ENCODE measurements around the gene NAP1L4. TPM values are rescaled to one million over a fixed set of nuclear protein-coding genes. Genes with fewer than 3 reads are reported as not detected.

NAP1L4 gene
- total and polyA plus RNA-seq, 4 donors: 65.4 to 109 (median 83.2) TPM

DNA sequence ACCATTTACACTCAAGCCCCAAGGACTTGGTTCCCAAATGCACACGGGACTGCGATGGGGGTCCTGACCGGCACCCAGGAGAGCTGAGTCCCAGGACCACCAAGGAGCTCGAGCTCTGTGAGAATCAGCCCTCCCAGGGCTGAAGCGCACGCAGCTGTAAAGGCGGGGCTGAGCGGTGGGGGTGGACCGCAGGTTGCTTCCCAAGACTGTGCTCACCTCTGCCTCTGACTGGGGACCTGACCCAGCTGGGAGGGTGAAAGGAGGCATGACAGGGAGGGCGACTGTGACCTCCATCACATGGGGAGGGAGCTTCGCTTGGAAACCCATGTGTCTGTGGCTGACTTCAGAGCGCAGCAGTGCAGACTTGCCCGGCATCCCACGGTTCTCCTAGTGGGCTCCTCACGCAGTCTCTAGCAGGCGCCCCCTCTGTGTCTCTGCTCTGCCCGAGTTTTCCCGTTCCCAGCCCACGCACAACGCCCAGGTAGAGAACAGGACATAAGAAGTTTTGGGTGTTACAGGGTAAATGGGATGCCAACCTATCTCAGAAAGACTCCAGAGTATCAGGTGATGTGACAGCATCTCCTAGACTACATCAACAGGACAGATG lies 15.4 kb upstream of the NAP1L4 start:
- ATAC-seq (ENCODE audit: low FRiP score) (no peak), DNase-seq (peak in 1 of 2 donors; percentile 62)
- Histone ChIP-seq H3K9me3 (ENCODE audit: control insufficient read depth, low read length) (no peaks in the 10 kb centered on the region), H3K36me3 (ENCODE audit: control insufficient read depth in 1 of 2, insufficient read depth in 2 of 2, low read length in 1 of 2) (peaks cover 5 to 11% of the 10 kb centered on the region in 2 donors), H3K4me3 (ENCODE audit: low read length in 2 of 2) (no peak overlapping the region), H3K4me1 (ENCODE audit: control insufficient read depth in 1 of 2, insufficient read depth in 2 of 2, low read length in 2 of 2) (no peaks in the 10 kb centered on the region), H3K27ac (ENCODE audit: low read depth in 1 of 2, low read length in 2 of 2) (no peak overlapping the region), H3K27me3 (ENCODE audit: control insufficient read depth in 1 of 2, insufficient read depth in 2 of 2, low read length in 1 of 2) (no peaks in the 10 kb centered on the region)
- WGBS, 2 donors: 89 to 91% methylated on average over 20 of the region's 20 CpGs
- intact Hi-C loops (cut with DNase I): no loop called here

DNA sequence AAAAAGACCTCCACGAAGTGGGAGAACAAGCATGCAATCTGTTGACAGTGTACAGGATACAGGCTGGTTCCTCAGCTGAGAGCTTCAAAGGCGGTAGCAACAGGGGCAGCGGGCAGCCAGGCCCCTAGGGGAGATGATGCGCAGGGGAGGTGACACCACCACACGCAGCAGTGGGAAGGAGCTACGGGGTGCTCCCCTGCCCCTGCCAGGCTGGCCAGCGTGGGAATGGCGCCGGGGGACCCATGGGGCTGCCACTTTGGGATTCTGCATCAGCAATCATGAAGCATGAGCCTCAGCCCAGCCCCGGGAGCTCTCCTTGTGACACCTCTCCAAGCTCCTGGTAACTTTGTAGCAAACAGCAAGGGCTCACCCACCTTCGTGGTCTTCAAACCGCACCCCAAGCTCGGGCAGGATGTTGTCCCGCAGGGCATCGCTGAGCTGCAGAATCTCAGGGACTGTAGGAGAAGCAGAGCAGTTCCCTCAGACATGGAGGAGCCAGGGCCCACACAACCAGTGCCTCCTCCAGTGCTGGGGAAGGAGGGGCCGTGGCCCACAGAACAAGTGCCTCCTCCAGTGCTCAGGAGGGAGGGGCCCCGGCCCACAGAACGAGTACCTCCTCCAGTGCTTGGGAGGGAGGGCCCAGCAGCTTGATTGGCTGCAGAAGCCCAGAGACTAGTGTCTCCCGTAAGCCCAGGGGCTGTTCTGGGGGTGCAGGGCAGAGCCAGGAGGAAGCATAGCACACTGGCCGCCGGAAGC lies 14.6 kb upstream of the NAP1L4 start:
- Histone ChIP-seq H3K4me3 (ENCODE audit: low read length in 2 of 2) (no peak overlapping the region), H3K36me3 (ENCODE audit: control insufficient read depth in 1 of 2, insufficient read depth in 2 of 2, low read length in 1 of 2) (peaks cover 1 to 8% of the 10 kb centered on the region in 2 donors), H3K9me3 (ENCODE audit: control insufficient read depth, low read length) (no peaks in the 10 kb centered on the region), H3K4me1 (ENCODE audit: control insufficient read depth in 1 of 2, insufficient read depth in 2 of 2, low read length in 2 of 2) (no peaks in the 10 kb centered on the region), H3K27ac (ENCODE audit: low read depth in 1 of 2, low read length in 2 of 2) (no peak overlapping the region), H3K27me3 (ENCODE audit: control insufficient read depth in 1 of 2, insufficient read depth in 2 of 2, low read length in 1 of 2) (no peaks in the 10 kb centered on the region)
- 84 to 85% methylated on average over 20 to 21 of the region's 21 CpGs for WGBS, 2 donors
- DNase-seq: peak in 1 of 2 donors; percentile 73
- no peak for ATAC-seq (ENCODE audit: low FRiP score)
- intact Hi-C loops (cut with DNase I): no loop called here

DNA sequence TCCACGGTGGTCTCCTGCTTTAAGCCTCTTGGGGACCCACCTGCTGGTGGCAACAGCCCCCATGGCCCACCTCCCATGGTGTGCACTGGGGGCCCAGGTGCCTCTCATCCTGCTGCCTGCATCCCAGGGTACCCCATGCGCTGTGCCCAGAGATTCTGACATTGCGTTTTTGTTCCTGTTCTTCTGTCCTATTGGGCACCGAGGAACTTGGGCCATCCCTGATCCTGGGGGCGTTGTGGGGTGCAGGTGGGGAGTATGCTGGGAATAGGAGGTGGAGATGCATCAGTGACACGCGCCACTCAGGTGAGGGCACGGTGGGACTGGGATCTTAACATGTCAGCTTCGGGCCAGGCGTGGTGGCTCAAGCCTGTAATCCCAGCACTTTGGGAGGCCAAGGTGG lies 12.4 kb upstream of the NAP1L4 start:
- peaks cover 0 to 5% of the 10 kb centered on the region in 2 donors for H3K36me3 ChIP-seq (ENCODE audit: control insufficient read depth in 1 of 2, insufficient read depth in 2 of 2, low read length in 1 of 2)
- no peaks in the 10 kb centered on the region for H3K4me1 ChIP-seq (ENCODE audit: control insufficient read depth in 1 of 2, insufficient read depth in 2 of 2, low read length in 2 of 2)
- DNase-seq: no peak
- no peak for ATAC-seq (ENCODE audit: low FRiP score)
- H3K27me3 ChIP-seq (ENCODE audit: control insufficient read depth in 1 of 2, insufficient read depth in 2 of 2, low read length in 1 of 2): no peaks in the 10 kb centered on the region
- no peak overlapping the region for H3K27ac ChIP-seq (ENCODE audit: low read depth in 1 of 2, low read length in 2 of 2)
- no peaks in the 10 kb centered on the region for H3K9me3 ChIP-seq (ENCODE audit: control insufficient read depth, low read length)
- intact Hi-C loops (cut with DNase I): no loop called here
- H3K4me3 ChIP-seq (ENCODE audit: low read length in 2 of 2): no peak overlapping the region
- WGBS, 2 donors: 94 to 96% methylated on average over 10 of the region's 10 CpGs

DNA sequence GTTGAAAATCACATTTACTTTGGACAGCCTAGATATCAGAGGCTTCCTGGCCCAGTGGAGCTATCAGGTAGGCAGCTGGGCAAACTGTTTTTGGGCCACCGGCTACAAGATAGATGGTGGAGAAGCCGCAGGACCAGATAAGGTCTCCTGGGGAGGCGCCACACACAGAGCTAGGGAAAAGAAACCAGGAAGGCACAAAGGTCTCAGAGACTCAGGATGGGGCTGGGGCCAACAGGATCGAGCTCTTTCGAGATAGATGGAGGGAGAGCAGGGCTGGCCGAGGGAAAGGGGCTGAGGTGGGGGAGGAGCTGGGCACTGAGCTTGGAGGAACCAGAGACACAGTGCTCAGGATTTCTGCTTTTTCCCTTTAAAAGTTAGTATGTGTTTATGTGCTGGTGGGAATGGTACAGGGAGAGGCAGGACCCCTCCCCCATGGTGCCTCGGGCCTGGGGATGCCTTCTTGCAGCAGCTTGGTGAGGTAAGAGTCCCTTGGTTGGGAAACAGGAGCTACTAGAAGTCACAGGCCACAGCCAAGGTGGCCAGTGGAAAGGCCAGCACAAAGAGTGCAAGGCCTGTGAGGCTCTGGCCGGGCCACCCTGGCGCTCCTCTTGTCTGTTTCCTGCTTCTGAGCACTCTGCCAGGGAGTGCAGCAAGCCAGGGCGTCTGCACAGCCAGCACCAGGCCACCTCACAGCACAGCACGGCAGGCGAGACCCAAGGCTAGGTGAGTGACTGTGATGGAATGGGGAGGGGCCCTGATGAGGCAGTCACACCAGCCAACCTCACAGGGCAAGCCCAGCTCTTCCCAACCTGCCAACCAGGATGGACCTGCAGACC lies 11.5 kb upstream of the NAP1L4 start:
- intact Hi-C loops (cut with DNase I): no loop called here
- peak in 1 of 2 donors; percentile 51 for DNase-seq
- WGBS, 2 donors: 91 to 95% methylated on average over 12 of the region's 12 CpGs

DNA sequence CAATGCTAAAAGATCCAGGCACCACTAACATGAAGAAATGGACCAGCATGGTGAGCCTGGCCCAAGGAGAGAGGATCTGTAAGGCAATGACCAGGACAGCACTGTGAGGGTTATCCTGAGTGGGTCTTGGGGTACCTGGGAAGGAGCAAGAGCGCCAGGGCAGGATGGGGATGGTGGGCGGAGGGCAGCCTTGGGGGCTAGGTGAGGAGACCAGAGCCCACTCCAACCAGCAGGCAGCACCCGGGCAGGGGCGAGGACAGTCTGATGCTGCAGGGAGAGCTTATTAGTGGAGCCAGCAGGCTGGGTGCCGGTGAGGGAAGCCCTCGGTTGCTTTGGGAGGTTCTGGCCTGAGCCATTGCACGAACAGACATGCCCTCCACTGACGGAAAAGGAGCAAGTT lies 10.7 kb upstream of the NAP1L4 start:
- no peak overlapping the region for H3K4me3 ChIP-seq (ENCODE audit: low read length in 2 of 2)
- ATAC-seq (ENCODE audit: low FRiP score): no peak
- H3K36me3 ChIP-seq (ENCODE audit: control insufficient read depth in 1 of 2, insufficient read depth in 2 of 2, low read length in 1 of 2): peaks cover 0 to 5% of the 10 kb centered on the region in 2 donors
- peak in 1 of 2 donors; percentile 66 for DNase-seq
- H3K9me3 ChIP-seq (ENCODE audit: control insufficient read depth, low read length): no peaks in the 10 kb centered on the region
- no peak overlapping the region for H3K27ac ChIP-seq (ENCODE audit: low read depth in 1 of 2, low read length in 2 of 2)
- 89 to 95% methylated on average over 8 of the region's 8 CpGs for WGBS, 2 donors
- H3K4me1 ChIP-seq (ENCODE audit: control insufficient read depth in 1 of 2, insufficient read depth in 2 of 2, low read length in 2 of 2): no peaks in the 10 kb centered on the region
- intact Hi-C loops (cut with DNase I): no loop called here
- H3K27me3 ChIP-seq (ENCODE audit: control insufficient read depth in 1 of 2, insufficient read depth in 2 of 2, low read length in 1 of 2): no peaks in the 10 kb centered on the region

More for the DNA sequence above, 11.5 kb upstream of the NAP1L4 start:
- H3K27ac ChIP-seq (ENCODE audit: low read depth in 1 of 2, low read length in 2 of 2): no peak overlapping the region
- no peaks in the 10 kb centered on the region for H3K4me1 ChIP-seq (ENCODE audit: control insufficient read depth in 1 of 2, insufficient read depth in 2 of 2, low read length in 2 of 2)
- H3K9me3 ChIP-seq (ENCODE audit: control insufficient read depth, low read length): no peaks in the 10 kb centered on the region
- H3K27me3 ChIP-seq (ENCODE audit: control insufficient read depth in 1 of 2, insufficient read depth in 2 of 2, low read length in 1 of 2): no peaks in the 10 kb centered on the region
- no peak for ATAC-seq (ENCODE audit: low FRiP score)
- H3K4me3 ChIP-seq (ENCODE audit: low read length in 2 of 2): no peak overlapping the region
- peaks cover 0 to 5% of the 10 kb centered on the region in 2 donors for H3K36me3 ChIP-seq (ENCODE audit: control insufficient read depth in 1 of 2, insufficient read depth in 2 of 2, low read length in 1 of 2)

DNA sequence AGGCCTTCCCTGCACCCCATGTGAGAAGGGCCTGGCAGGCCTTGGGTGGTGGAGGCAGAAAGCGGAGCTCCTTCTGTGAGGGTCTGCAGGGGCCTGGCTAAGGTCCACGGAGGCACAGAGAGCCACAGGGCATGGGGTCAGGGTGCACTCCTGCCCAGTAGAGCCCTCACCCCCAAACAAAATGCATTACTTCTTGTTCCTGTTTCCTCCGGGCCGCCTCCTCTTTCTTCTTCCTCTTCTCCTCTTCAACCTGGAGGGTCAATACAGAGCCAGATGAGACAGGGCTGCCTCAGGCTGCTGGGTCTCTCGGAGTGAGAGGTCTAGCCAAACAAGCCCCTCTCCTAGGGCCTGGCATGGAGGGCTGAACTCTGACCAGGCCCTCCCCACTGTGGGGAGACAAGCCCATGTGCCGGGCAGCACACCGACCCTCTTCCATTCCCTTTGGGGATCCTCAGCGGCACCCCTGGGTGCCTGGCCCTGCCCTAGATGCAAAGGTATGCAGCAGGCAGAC lies 10.3 kb upstream of the NAP1L4 start:
- intact Hi-C loops (cut with DNase I): no loop called here
- Histone ChIP-seq H3K4me1 (ENCODE audit: control insufficient read depth in 1 of 2, insufficient read depth in 2 of 2, low read length in 2 of 2) (no peaks in the 10 kb centered on the region), H3K27me3 (ENCODE audit: control insufficient read depth in 1 of 2, insufficient read depth in 2 of 2, low read length in 1 of 2) (no peaks in the 10 kb centered on the region), H3K4me3 (ENCODE audit: low read length in 2 of 2) (no peak overlapping the region), H3K9me3 (ENCODE audit: control insufficient read depth, low read length) (no peaks in the 10 kb centered on the region), H3K27ac (ENCODE audit: low read depth in 1 of 2, low read length in 2 of 2) (no peak overlapping the region), H3K36me3 (ENCODE audit: control insufficient read depth in 1 of 2, insufficient read depth in 2 of 2, low read length in 1 of 2) (peaks cover 0 to 5% of the 10 kb centered on the region in 2 donors)
- DNase-seq (peak in 1 of 2 donors; percentile 53), ATAC-seq (ENCODE audit: low FRiP score) (no peak)
- 94 to 95% methylated on average over 8 of the region's 8 CpGs for WGBS, 2 donors

DNA sequence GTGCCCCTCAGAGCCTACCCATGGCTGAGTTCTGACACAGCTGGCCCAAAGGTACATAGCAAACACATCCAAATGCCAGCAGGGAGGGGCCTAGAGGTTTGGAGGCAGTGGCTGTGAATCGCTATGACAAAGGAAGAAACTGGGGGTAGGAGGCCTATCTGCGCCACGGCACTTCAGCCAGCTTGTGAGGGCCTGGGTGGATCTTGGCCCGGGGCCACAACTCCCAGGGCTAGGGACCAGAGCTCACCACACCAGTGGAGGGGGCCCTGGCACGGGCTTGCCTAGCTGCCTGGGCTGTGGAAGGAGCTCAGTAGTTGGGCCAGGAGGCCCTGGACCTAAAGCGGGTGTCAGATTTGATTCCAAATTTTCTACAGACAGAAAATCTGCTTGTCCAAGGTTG lies 9.4 kb upstream of the NAP1L4 start:
- no peaks in the 10 kb centered on the region for H3K27me3 ChIP-seq (ENCODE audit: control insufficient read depth in 1 of 2, insufficient read depth in 2 of 2, low read length in 1 of 2)
- no peak overlapping the region for H3K4me3 ChIP-seq (ENCODE audit: low read length in 2 of 2)
- WGBS, 2 donors: 13 to 14% methylated on average over 6 of the region's 6 CpGs
- no peaks in the 10 kb centered on the region for H3K4me1 ChIP-seq (ENCODE audit: control insufficient read depth in 1 of 2, insufficient read depth in 2 of 2, low read length in 2 of 2)
- H3K9me3 ChIP-seq (ENCODE audit: control insufficient read depth, low read length): no peaks in the 10 kb centered on the region
- DNase-seq (peak; percentile 78 to 85), ATAC-seq (ENCODE audit: low FRiP score) (peak; percentile 48)
- intact Hi-C loops (cut with DNase I): no loop called here
- peak overlapping the region in 1 of 2 donors; percentile 70 for H3K27ac ChIP-seq (ENCODE audit: low read depth in 1 of 2, low read length in 2 of 2)
- peaks cover 0 to 3% of the 10 kb centered on the region in 2 donors for H3K36me3 ChIP-seq (ENCODE audit: control insufficient read depth in 1 of 2, insufficient read depth in 2 of 2, low read length in 1 of 2)

DNA sequence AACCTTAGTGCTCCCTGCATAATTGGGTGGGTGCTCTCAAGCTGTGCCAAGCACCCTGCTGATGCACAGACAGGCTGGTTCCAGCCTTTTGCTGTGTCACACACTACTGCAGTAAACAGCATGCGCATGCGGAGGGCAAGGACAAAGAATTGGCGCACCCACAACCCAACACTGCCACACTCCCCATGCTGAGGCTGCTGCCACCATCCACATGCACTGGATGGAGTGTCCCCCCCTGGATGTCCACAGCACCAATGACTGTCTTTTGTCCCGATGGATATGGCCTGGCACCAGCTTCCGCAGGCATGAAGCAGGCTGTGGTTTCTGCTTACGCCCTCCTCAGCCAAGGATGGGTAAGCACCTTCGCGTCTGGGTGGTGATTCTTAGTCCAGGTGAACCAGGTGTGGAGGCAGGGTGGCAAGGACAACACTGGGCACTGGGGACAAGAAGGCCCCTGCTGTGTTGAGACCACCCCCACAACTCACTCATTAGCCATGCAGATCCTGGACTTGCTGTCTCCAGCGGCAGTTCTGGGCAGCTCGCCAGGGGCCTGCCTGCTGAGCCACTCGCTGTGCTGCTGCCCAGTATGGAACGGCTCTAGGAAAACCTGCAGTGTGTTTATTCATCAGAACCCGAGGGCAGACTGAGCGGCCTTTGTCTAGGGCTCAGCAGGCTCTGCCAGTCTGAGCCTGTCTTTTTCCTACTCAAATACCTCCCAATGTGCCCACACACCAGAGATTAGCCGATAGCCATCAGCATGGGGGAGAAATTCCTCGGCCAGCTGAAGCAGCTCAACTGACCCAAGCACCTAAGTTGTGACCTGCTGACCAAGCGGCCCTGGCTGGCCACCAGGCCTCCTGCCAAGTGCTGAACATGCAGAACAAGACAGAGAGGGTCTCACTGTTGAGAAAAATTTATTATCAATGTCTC lies 8.2 kb upstream of the NAP1L4 start:
- peaks cover 0 to 2% of the 10 kb centered on the region in 2 donors for H3K36me3 ChIP-seq (ENCODE audit: control insufficient read depth in 1 of 2, insufficient read depth in 2 of 2, low read length in 1 of 2)
- H3K4me3 ChIP-seq (ENCODE audit: low read length in 2 of 2): no peak overlapping the region
- WGBS, 2 donors: 36 to 40% methylated on average over 17 of the region's 17 CpGs
- intact Hi-C loops (cut with DNase I): no loop called here
- no peaks in the 10 kb centered on the region for H3K4me1 ChIP-seq (ENCODE audit: control insufficient read depth in 1 of 2, insufficient read depth in 2 of 2, low read length in 2 of 2)
- H3K9me3 ChIP-seq (ENCODE audit: control insufficient read depth, low read length): no peaks in the 10 kb centered on the region
- DNase-seq (peak; percentile 78 to 89), ATAC-seq (ENCODE audit: low FRiP score) (peak; percentile 64)
- no peaks in the 10 kb centered on the region for H3K27me3 ChIP-seq (ENCODE audit: control insufficient read depth in 1 of 2, insufficient read depth in 2 of 2, low read length in 1 of 2)
- H3K27ac ChIP-seq (ENCODE audit: low read depth in 1 of 2, low read length in 2 of 2): peak overlapping the region in 1 of 2 donors; percentile 70

Measured in aorta (tissue), 5 donors.